Adrenal gland (tissue), 12 donors: Measurements from ENCODE around the gene DNAH17. TPM values are rescaled to one million over a fixed set of nuclear protein-coding genes. Genes with fewer than 3 reads are reported as not detected.
A peak's percentile ranks its signal among the peaks of the same experiment; 100 is the strongest.

Source experiments
- DNase-seq, 7 donors: peaks; one replicate each; pipeline ENCODE4 v3.0.0-alpha.2; 2019 to 2020
- H3K27ac ChIP-seq, 5 donors: fragments of 200-600 bp; sonication (generic) in 4 of 5; 1 replicate in 3 of 5; 2 replicates in 2 of 5; pipeline versions ENCODE4 v1.5.1 to v1.8.0; 2016 to 2020; ENCODE audit warnings: mild to moderate bottlenecking in 1 of 5
- H3K27me3 ChIP-seq: fragments of 200-600 bp; 2 replicates; pipeline ENCODE4 v1.8.0; 2021
- H3K36me3 ChIP-seq, 2 donors: fragments of 200-600 bp; replicated peaks in 1 of 2; 1 replicate in 1 of 2; 2 replicates in 1 of 2; pipeline versions ENCODE4 v1.5.1 to v1.8.0; 2018 to 2022
- H3K4me1 ChIP-seq, 2 donors: fragments of 200-600 bp; replicated peaks in 1 of 2; 1 replicate in 1 of 2; 2 replicates in 1 of 2; pipeline versions ENCODE4 v1.5.1 to v1.8.0; 2018 to 2021
- H3K4me3 ChIP-seq, 4 donors: fragments of 200-600 bp; sonication (generic) in 3 of 4; one replicate each; pipeline ENCODE4 v1.5.1; 2016 to 2018
- H3K9me3 ChIP-seq, 3 donors: fragments of 200-600 bp; sonication (generic) in 1 of 3; replicated peaks in 1 of 3; 1 replicate in 2 of 3; 2 replicates in 1 of 3; pipeline versions ENCODE4 v1.5.1 to v1.8.0; 2016 to 2021
- CTCF ChIP-seq, 6 experiments: fragments of 450-650 bp in 4 of 6; fragments of 200-600 bp in 2 of 6; sonication (generic) in 1 of 6; IDR thresholded peaks; 1 replicate in 5 of 6; 2 replicates in 1 of 6; pipeline versions ENCODE4 v1.5.1 to v1.8.0; 2016 to 2021; ENCODE audit warnings: antibody characterized with exemption in 6 of 6, mild to moderate bottlenecking in 2 of 6, moderate library complexity in 1 of 6
- POLR2A ChIP-seq, 2 donors: fragments of 450-650 bp; IDR thresholded peaks; one replicate each; pipeline ENCODE4 v1.6.1; 2017; ENCODE audit warnings: antibody characterized with exemption in 2 of 2, mild to moderate bottlenecking in 2 of 2, moderate library complexity in 1 of 2
- WGBS, 4 donors: extraction: QIAGEN DNeasy Blood & Tissue Kit in 2 of 4; methylation state at CpG; one replicate each; pipeline versions ENCODE4 v1.1.5 to v1.1.7; 2013 to 2017; 5-methylcytosine and 5-hydroxymethylcytosine counted together
- intact Hi-C, 2 donors: fragments of 100-400 bp; cut with DNase I; formaldehyde crosslinking; loops; one replicate each; pipeline versions ENCODE4 v1.14.1 to v1.15.0; 2022 to 2023
- polyA plus RNA-seq, 3 donors: library from polyadenylated mRNA; stranded (reverse); fragments of 200-250 nt in 2 of 3; fragments of 350-450 nt in 1 of 3; fragmentation: Illumina TruSeq in 1 of 3; extraction: RNeasy Lipid Tissue Mini Kit (QIAGEN cat#74804) in 1 of 3; gene quantifications; one replicate each; pipeline ENCODE4 v1.2.3, GENCODE V29; 2013 to 2014
- total RNA-seq, 9 donors: library from RNA; depleted of rRNA in 4 of 9; stranded (reverse); fragments of >200 nt in 4 of 9; fragments of 120-200 nt in 1 of 9; fragmentation: NEBNext Ultra II Directional in 1 of 9; extraction: Animal tissue kit (Norgen Biotek cat#: 25700) in 1 of 9; gene quantifications; one replicate each; pipeline versions ENCODE4 v1.1.0 to v1.2.4, GENCODE V29; 2013 to 2023
- donor health status: healthy with polysubstance abuse.
- donor health status: Bipolar disorder and iron deficiency.
- donor health status: DM: yes; HTN: yes; CAD: no.
- donor health status: DM: no; HTN: no; CAD: no.
- donor health status: DM: no; HTN: no; CAD: no.
- donor health status: DM: yes; HTN: yes; CAD: no.

The DNAH17 gene
- total and polyA plus RNA-seq, 12 donors = 0.03 to 1.8 (median 0.22) TPM; not detected in 5

- DNase-seq = no peak
- intact Hi-C loops = no loop called here
- peak overlapping the region in 1 of 4 donors; percentile 33 for H3K4me3 ChIP-seq
- no peaks in the 10 kb centered on the region for H3K4me1 ChIP-seq
- 14 to 31% (median 15%) methylated on average over 9 to 43 of the region's 43 CpGs for WGBS, 4 donors
- no peaks in the 10 kb centered on the region for H3K36me3 ChIP-seq
- no peaks in the 10 kb centered on the region for H3K9me3 ChIP-seq
- H3K27me3 ChIP-seq = no peaks in the 10 kb centered on the region
- TF ChIP-seq POLR2A (IDR thresholded peaks at IDR 0.05) (no peak), CTCF (IDR thresholded peaks at IDR 0.05) (no peak)
- H3K27ac ChIP-seq = no peak overlapping the region
These were observed 92.6 kb downstream of the DNAH17 start for GRCh38 chr17:78484271-78485246.

GRCh38 chr17:78479369-78479768, 97.8 kb downstream of the DNAH17 start:
- H3K9me3 ChIP-seq = no peaks in the 10 kb centered on the region
- no peaks in the 10 kb centered on the region for H3K36me3 ChIP-seq
- no peak overlapping the region for H3K4me3 ChIP-seq
- intact Hi-C loops = no loop called here
- H3K4me1 ChIP-seq = no peaks in the 10 kb centered on the region
- no peaks in the 10 kb centered on the region for H3K27me3 ChIP-seq
- TF ChIP-seq CTCF (IDR thresholded peaks at IDR 0.05) = no peak
- no peak overlapping the region for H3K27ac ChIP-seq
- DNase-seq = no peak
- 87 to 94% (median 91%) methylated on average over 9 to 11 of the region's 11 CpGs for WGBS, 4 donors

- Histone ChIP-seq H3K9me3 (no peaks in the 10 kb centered on the region), H3K27me3 (no peaks in the 10 kb centered on the region), H3K36me3 (no peaks in the 10 kb centered on the region), H3K4me3 (no peak overlapping the region), H3K27ac (no peak overlapping the region), H3K4me1 (no peaks in the 10 kb centered on the region)
- DNase-seq = no peak
- intact Hi-C loops = no loop called here
- TF ChIP-seq CTCF (IDR thresholded peaks at IDR 0.05) (no peak), POLR2A (IDR thresholded peaks at IDR 0.05) (no peak)
- 89 to 93% (median 91%) methylated on average over 6 of the region's 6 CpGs for WGBS, 4 donors
These were observed 98.4 kb downstream of the DNAH17 start for GRCh38 chr17:78478757-78479297.

GRCh38 chr17:78477913-78478756, 99.1 kb downstream of the DNAH17 start:
- H3K4me1 ChIP-seq = no peaks in the 10 kb centered on the region
- DNase-seq = no peak
- H3K27ac ChIP-seq = no peak overlapping the region
- TF ChIP-seq CTCF (IDR thresholded peaks at IDR 0.05) (no peak), POLR2A (IDR thresholded peaks at IDR 0.05) (no peak)
- no peaks in the 10 kb centered on the region for H3K9me3 ChIP-seq
- no peak overlapping the region for H3K4me3 ChIP-seq
- 83 to 88% (median 87%) methylated on average over 2 of the region's 2 CpGs for WGBS, 4 donors
- H3K36me3 ChIP-seq = no peaks in the 10 kb centered on the region
- H3K27me3 ChIP-seq = no peaks in the 10 kb centered on the region
- intact Hi-C loops = no loop called here
